ENCODE measurements around the gene FNBP1.
"Not testable (repeated sequence)": the region's sequence is repeated elsewhere in the genome, so short reads cannot be mapped to it uniquely, and the experiment has no call there.

Gene FNBP1

DNA sequence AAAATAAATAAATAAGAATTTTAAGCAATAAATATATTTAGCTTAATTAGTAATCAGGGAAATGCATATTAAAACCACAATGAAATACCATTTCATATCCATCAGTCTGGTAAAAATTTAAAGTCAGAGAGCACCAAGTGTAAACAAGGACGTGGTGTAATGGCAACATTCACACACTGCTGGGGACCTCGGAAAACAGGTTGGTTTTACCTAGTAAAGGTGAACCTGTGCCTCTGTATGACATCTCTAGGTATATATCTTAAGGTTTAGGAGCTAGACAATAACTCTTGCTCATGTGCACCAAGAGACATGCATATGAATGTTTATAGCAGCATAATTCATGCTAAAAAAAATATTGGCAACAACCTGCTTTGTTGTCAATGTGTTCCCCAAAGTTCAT, 29.7 kb downstream of the FNBP1 start:
- H3K4me3 ChIP-seq (replicated peaks in 1 of 2; ENCODE audit: low read depth in 2 of 2, low read length in 2 of 2): no peak overlapping the region
- TF ChIP-seq, protein P1, sequence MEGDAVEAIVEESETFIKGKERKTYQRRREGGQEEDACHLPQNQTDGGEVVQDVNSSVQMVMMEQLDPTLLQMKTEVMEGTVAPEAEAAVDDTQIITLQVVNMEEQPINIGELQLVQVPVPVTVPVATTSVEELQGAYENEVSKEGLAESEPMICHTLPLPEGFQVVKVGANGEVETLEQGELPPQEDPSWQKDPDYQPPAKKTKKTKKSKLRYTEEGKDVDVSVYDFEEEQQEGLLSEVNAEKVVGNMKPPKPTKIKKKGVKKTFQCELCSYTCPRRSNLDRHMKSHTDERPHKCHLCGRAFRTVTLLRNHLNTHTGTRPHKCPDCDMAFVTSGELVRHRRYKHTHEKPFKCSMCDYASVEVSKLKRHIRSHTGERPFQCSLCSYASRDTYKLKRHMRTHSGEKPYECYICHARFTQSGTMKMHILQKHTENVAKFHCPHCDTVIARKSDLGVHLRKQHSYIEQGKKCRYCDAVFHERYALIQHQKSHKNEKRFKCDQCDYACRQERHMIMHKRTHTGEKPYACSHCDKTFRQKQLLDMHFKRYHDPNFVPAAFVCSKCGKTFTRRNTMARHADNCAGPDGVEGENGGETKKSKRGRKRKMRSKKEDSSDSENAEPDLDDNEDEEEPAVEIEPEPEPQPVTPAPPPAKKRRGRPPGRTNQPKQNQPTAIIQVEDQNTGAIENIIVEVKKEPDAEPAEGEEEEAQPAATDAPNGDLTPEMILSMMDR (IDR thresholded peaks at IDR 0.05; ENCODE audit: low read depth, low read length): no peak

DNA sequence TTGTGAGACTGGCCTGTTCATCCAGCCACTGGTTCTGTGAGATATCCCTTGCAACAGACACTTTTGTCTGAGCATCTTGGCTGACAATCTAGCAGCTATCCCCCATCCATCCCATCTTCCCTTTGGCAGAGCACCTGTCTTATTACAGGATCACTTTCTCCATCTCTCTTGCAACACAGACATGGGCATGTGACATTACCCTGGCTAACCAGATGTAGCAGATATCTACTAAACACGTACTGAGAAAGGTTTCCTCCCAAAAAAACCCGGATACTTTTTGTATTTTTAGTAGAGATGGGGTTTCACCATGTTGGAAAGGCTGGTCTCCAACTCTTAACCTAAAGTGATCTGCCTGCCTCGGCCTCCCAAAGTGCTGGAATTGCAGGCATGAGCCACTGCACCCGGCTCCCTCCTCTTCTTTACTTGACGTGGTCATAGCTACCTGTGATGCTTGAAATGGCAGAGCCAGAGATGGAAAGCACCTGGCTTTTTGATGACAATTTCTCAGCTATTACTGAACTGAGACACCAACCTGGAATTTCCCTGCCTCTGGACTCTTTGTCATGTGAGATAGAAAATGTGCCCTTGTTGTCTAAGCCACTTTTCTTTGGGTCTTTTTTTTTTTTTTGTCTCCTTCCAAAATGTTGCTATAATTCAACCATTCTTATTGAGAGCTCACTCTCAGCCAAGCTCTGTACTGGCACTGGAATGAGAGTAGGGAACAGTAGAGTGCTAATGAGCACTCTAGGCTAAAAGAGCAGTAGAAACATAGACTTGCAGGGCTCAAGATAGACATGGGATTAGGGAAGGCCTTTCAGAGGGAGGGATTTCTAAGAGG, 32.6 kb downstream of the FNBP1 start:
- DNase-seq (ENCODE audit: low read depth in 2 of 2): no peak
- no peak overlapping the region for H3K4me3 ChIP-seq (replicated peaks in 1 of 2; ENCODE audit: low read depth in 2 of 2, low read length in 2 of 2)
- TF ChIP-seq, protein P1 (IDR thresholded peaks at IDR 0.05; ENCODE audit: low read depth, low read length): no peak

More for the DNA sequence above, 29.7 kb downstream of the FNBP1 start:
- DNase-seq (ENCODE audit: low read depth in 2 of 2): no peak

DNA sequence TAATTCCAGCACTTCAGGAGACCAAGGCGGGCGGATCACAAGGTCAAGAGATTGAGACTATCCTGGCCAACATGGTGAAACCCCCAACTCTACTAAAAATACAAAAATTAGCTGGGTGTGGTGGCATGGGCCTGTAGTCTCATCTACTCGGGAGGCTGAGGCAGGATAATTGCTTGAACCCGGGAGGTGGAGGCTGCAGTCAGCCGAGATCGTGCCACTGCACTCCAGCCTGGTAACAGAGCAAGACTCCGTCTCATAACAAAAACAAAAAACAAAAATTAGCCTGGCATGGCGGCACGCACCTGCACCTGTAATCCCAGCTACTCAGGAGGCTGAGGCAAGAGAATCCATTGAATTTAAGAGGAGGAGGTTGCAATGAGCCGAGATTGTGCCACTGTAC, 33.4 kb downstream of the FNBP1 start:
- not testable (repeated sequence) for DNase-seq (ENCODE audit: low read depth in 2 of 2); H3K4me3 ChIP-seq (replicated peaks in 1 of 2; ENCODE audit: low read depth in 2 of 2, low read length in 2 of 2)

DNA sequence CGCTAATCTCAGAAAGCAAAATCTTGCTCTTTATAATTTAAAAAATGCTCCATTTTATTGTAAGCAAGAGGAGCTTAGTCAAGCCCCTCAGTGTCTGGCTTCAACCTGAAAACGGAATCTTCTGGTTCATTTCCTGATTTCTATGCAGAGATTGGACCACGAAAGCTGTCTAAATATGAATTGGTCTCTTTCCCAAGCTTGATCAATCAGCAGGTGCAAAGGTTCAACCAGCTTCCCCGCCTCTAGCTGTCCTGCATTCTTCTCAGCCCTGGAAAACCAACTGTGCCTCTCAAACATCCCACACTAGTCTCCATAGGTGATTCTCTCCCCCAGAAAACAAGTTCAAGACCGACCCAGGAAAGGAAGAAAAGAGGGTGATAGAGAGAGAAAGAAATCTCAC, 34.5 kb downstream of the FNBP1 start:
- no peak overlapping the region for H3K4me3 ChIP-seq (replicated peaks in 1 of 2; ENCODE audit: low read depth in 2 of 2, low read length in 2 of 2)
- TF ChIP-seq, protein P1 (IDR thresholded peaks at IDR 0.05; ENCODE audit: low read depth, low read length): no peak
- no peak for DNase-seq (ENCODE audit: low read depth in 2 of 2)

DNA sequence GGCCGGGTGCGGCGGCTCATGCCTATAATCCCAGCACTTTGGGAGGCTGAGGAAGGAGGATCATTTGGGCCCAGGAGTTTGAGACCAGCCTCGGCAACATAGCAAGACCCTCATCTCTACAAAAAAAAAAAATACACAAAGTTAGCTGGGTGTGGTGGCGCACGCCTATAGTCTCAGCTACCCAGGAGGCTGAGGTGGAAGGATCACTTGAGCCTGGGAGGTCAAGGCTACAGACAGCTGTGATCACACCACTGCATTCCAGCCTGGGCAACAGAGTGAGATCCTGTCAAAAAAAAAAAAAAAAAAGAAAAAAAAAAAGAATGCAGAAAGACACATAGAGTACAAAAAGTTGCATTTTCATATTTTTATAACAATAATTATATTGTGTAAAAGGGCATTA, 36.0 kb downstream of the FNBP1 start:
- not testable (repeated sequence) for DNase-seq (ENCODE audit: low read depth in 2 of 2); H3K4me3 ChIP-seq (replicated peaks in 1 of 2; ENCODE audit: low read depth in 2 of 2, low read length in 2 of 2)

DNA sequence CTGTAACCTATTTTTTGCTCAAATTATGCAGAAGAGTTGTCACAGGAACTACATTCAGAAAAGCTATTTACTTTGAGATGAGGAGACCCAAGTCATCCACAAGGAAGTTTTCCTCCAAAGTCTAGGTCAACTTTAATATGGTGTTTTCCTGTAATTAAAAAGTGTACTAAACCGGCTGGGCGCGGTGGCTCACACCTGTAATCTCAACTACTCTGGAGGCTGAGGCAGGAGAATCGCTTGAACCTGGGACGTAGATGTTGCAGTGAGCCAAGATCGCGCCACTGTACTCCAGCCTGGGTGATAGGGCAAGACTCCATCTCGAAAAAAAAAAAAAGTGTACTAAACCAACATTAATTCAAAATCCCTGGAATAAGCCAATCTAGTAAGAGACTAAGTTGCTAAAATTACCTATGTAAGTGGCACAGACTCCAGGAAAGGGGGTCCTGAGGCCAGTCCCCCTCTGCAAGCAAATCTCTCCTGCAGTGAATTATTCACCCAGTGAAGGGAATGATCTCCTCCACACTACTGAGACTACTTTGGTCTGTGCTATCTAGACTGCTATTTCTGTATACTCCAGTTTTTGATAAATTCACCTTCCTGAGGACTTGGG, 38.9 kb downstream of the FNBP1 start:
- no peak overlapping the region for H3K4me3 ChIP-seq (replicated peaks in 1 of 2; ENCODE audit: low read depth in 2 of 2, low read length in 2 of 2)
- TF ChIP-seq, protein P1 (IDR thresholded peaks at IDR 0.05; ENCODE audit: low read depth, low read length): no peak
- no peak for DNase-seq (ENCODE audit: low read depth in 2 of 2)

DNA sequence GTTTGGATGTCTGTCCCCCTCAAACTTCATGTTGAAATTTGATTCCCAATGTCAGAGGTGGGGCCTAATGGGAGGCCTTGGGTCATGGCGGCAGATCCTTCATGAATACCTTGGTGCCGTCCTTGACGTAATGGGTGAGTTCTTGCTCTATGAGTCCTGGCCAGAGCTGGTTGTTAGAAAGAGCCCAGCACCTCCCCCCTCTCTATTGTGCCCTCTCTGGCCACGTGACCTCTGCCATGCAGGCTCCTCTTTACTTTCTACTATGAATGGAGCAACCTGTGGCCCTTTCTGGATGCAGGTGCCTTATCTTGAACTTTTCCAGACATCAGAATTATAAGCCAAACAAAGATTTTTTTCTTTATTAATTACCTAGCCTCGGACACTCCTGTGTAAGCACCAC, 40.7 kb downstream of the FNBP1 start:
- no peak for DNase-seq (ENCODE audit: low read depth in 2 of 2)
- no peak overlapping the region for H3K4me3 ChIP-seq (replicated peaks in 1 of 2; ENCODE audit: low read depth in 2 of 2, low read length in 2 of 2)
- TF ChIP-seq, protein P1 (IDR thresholded peaks at IDR 0.05; ENCODE audit: low read depth, low read length): no peak

Data from cardiac fibroblast (primary cell).